Hematopoietic multipotent progenitor cell treated with erythropoietin and hydrocortisone succinate and interleukin-3 and kit ligand, for 4 days (in vitro differentiated cells): ENCODE results near the gene MAGEH1.
A peak's percentile ranks its signal among the peaks of the same experiment; 100 is the strongest.

Experiments
- DNase-seq: peaks from one replicate; pipeline ENCODE4 v3.0.0-alpha.2; 2015

The MAGEH1 gene

GRCh38 chrX:55490974-55491373, 39.0 kb downstream of the MAGEH1 start:
- DNase-seq, result peak; percentile 49
